Nephron progenitor cell (in vitro differentiated cells): Measurements from ENCODE around the gene SORCS2.

ENCODE experiments used
- DNase-seq: peaks from one replicate; pipeline ENCODE4 v3.0.0; 2021
- H3K27ac Mint-ChIP-seq: 2 replicates; pipeline ENCODE4 v1.8.0; 2021; ENCODE audit warnings: mild to moderate bottlenecking, moderate library complexity, mixed read lengths
- H3K27me3 Mint-ChIP-seq: 2 replicates; pipeline ENCODE4 v1.8.0; 2021; ENCODE audit warnings: mild to moderate bottlenecking, low read depth, mixed read lengths; ENCODE audit not compliant: poor library complexity
- H3K36me3 Mint-ChIP-seq: 2 replicates; pipeline ENCODE4 v1.8.0; 2021; ENCODE audit warnings: low read depth, mixed read lengths
- H3K4me1 Mint-ChIP-seq: 2 replicates; pipeline ENCODE4 v1.8.0; 2021; ENCODE audit warnings: mixed read lengths
- H3K4me3 Mint-ChIP-seq: 2 replicates; pipeline ENCODE4 v1.8.0; 2021; ENCODE audit warnings: mild to moderate bottlenecking, moderate library complexity, mixed read lengths
- H3K9me3 Mint-ChIP-seq: 2 replicates; pipeline ENCODE4 v1.8.0; 2021; ENCODE audit warnings: mild to moderate bottlenecking, moderate library complexity, mixed read lengths
- CTCF ChIP-seq: fragments of 200-600 bp; sonication (generic); IDR thresholded peaks from 2 replicates; pipeline ENCODE4 v1.5.0; 2021; ENCODE audit warnings: antibody characterized with exemption

Gene SORCS2

GRCh38 chr4:7699825-7700224 is 507.5 kb downstream of the SORCS2 start:
- TF ChIP-seq CTCF = no peak
- H3K4me1 Mint-ChIP-seq = peaks cover 49% of the 10 kb centered on the region
- H3K36me3 Mint-ChIP-seq = no peaks in the 10 kb centered on the region
- no peak overlapping the region for H3K4me3 Mint-ChIP-seq
- no peaks in the 10 kb centered on the region for H3K9me3 Mint-ChIP-seq
- DNase-seq = no peak
- H3K27me3 Mint-ChIP-seq = peaks cover 11% of the 10 kb centered on the region
- H3K27ac Mint-ChIP-seq = no peak overlapping the region

GRCh38 chr4:7700665-7701064 is 508.3 kb downstream of the SORCS2 start:
- no peaks in the 10 kb centered on the region for H3K9me3 Mint-ChIP-seq
- H3K36me3 Mint-ChIP-seq = no peaks in the 10 kb centered on the region
- peaks cover 56% of the 10 kb centered on the region for H3K4me1 Mint-ChIP-seq
- H3K4me3 Mint-ChIP-seq = no peak overlapping the region
- TF ChIP-seq CTCF = no peak
- DNase-seq = no peak
- H3K27ac Mint-ChIP-seq = no peak overlapping the region
- peaks cover 11% of the 10 kb centered on the region for H3K27me3 Mint-ChIP-seq

GRCh38 chr4:7701866-7702649 is 509.7 kb downstream of the SORCS2 start:
- Mint-ChIP-seq H3K4me1 (peaks cover 56% of the 10 kb centered on the region), H3K27ac (no peak overlapping the region), H3K36me3 (no peaks in the 10 kb centered on the region), H3K27me3 (peaks cover 11% of the 10 kb centered on the region), H3K4me3 (no peak overlapping the region), H3K9me3 (no peaks in the 10 kb centered on the region)
- no peak for TF ChIP-seq CTCF
- DNase-seq = no peak

GRCh38 chr4:7703688-7704087 is 511.4 kb downstream of the SORCS2 start:
- peaks cover 45% of the 10 kb centered on the region for H3K4me1 Mint-ChIP-seq
- no peak overlapping the region for H3K4me3 Mint-ChIP-seq
- H3K27me3 Mint-ChIP-seq = peaks cover 13% of the 10 kb centered on the region
- H3K9me3 Mint-ChIP-seq = no peaks in the 10 kb centered on the region
- no peak overlapping the region for H3K27ac Mint-ChIP-seq
- DNase-seq = no peak
- H3K36me3 Mint-ChIP-seq = no peaks in the 10 kb centered on the region
- no peak for TF ChIP-seq CTCF

GRCh38 chr4:7704091-7704490 is 511.8 kb downstream of the SORCS2 start:
- no peaks in the 10 kb centered on the region for H3K9me3 Mint-ChIP-seq

More at GRCh38 chr4:7704091-7704490, 511.8 kb downstream of the SORCS2 start:
- Mint-ChIP-seq H3K36me3 (no peaks in the 10 kb centered on the region), H3K4me1 (peaks cover 43% of the 10 kb centered on the region), H3K27ac (no peak overlapping the region), H3K4me3 (no peak overlapping the region), H3K27me3 (peaks cover 10% of the 10 kb centered on the region)
- TF ChIP-seq CTCF = no peak
- DNase-seq = no peak
